Right kidney (tissue), 1 donor: ENCODE results near the gene PPP1R9B.
A peak's percentile ranks its signal among the peaks of the same experiment; 100 is the strongest.

Experiments used
- DNase-seq: peaks from one replicate; pipeline ENCODE4 v3.0.0-alpha.2; 2016

The PPP1R9B gene

DNA sequence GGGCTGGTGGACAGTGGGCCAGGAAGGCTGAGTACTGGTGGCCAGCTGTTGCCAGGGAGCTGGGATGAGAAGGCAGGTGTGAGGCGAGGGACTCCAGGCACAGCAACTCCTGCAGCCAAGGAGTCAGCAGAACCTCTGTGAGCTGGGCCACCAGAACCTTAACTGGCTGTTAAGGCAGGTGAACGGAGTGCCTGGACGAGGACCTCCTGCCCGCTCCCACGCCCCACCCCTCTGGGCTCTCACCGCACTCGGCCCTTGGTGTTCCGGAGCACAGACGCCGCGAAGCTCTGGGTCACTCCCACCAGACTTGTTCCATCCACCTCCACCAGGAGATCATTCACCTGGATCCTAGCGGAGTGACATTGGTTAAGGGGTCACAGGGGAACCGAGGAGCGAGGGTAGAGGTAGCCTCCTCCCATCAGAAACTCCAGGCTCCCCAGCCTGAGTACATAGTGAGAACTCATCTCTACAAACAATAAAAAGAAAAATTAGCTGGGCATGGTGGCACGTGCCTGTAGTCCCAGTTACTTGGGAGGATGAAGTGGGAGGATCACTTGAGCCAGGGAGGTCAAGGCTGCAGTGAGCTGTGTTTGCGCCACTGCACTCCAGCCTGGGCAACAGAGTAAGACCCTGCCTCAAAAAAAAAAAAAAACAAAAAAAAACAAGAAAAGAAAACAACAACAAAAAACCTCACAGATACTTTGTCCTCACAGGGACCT lies 9.3 kb downstream of the PPP1R9B start:
- no peak for DNase-seq

DNA sequence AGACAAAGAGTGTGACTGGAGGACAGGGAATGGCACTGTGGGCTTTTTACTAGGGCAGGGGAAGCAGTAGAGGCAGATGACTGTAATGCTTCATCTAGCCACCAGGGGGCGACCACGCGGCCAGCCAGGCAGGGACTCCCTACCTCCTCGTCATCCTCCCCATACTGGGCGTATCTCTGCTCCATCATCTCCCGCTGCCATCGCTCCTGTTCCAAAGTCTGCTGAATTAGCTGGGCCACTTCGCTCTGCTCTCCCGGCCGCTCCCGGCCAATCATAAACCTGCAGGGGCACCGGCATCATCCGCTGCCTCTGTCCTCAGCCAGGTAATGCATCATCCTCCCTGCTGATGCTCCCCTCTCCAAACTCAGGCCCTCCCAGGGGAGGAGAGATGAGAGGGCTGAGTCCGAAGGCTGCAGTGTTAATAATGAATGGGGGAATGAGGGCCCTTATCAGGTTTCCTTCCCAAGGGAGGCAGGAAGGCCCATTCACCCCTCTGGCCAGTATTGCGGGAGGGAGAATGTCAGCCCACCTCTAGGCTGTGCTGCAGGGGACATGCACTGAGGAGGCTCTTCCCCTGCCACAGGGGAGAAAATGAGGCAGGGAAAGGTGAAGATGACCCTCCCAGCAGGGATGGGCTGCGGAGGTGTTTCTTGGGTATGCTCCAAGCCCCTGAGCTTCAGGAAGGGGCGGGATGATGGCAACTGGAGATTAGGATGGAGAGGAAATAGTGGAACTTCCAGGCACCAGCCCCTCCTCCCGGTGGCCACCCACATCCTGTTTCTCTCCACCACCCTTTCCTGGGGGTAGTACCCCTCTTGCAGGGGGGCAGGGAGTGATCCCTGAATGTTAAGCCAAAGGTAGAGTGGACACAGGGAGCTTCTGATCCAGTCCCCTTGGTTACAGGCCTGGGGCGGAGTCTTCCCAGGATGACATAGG lies 10.3 kb downstream of the PPP1R9B start:
- DNase-seq: peak; percentile 52

DNA sequence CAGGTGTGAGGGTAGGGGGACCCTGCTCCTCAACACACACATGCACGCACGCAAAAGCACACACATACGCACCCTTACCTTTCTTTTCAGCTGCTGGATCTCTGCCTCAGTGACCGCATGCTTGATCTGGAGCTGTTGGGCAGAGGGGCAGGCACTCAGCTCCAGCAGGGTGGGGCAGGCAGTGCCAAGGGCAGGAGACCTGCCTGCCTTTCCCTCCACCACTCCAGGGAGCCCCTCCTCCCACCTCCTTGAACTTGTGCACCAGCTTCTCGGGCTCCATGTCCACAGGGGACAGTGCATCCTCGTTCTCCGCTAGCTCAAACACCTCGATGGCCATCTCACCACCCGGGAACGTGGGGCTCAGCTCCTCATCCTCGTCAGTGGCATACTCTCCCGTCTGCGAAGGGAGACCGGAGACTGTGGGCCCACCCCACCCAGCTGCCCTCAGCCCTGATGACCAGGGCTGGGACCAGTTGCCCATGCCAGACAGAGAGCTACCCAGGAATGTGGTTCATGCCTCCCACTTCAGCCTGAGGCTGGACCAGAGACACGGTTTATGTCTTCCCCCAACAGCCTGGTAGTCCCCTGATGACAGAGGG lies 11.2 kb downstream of the PPP1R9B start:
- DNase-seq: no peak

DNA sequence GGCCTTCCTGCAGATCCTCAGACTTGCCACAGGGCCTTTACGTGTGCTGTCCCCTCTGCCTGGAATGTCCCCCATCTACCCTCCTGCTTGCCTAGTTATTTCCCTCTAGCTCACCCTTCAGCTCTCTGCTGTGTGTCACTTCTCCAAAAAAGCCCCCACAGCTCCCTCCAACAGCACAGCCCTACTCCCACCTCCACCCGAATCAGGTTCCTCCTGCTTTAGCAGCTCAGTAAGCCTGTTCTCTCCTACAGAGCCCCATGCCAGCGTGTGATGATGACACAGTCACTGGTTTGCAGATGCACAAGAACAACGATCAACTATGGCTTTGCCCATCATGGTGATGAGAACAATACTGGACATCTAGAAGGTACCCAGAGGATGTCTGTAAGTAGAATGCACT lies 13.4 kb downstream of the PPP1R9B start:
- DNase-seq: no peak

DNA sequence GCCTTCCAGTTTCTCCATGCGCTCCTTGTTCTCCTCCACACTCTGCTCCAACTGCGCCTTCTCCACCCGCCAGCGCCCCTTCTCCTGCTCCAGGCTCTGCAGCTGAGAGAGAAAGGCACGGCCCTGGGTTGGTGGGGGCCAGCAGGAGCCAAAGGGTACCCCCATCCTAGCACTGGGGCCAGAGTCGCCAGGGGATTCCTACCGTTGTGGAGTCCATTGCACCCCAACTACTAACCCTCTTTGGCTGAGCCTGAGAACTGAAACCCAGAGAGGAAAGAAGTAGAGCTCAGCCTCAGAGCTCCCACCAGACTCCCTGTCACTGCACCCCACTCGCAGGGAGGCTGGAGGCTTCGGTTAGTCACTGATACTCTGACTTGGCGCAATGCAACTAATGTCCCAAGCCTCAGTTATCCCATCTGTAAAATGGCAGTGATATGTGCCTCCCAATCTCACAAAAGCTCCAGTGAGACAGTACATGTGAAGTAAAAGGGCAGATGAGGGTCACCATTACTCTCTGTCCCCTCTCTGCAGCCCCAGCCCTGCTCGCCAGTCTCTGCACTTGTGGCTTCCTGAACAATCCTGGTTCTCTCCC lies 14.3 kb downstream of the PPP1R9B start:
- DNase-seq: no peak

DNA sequence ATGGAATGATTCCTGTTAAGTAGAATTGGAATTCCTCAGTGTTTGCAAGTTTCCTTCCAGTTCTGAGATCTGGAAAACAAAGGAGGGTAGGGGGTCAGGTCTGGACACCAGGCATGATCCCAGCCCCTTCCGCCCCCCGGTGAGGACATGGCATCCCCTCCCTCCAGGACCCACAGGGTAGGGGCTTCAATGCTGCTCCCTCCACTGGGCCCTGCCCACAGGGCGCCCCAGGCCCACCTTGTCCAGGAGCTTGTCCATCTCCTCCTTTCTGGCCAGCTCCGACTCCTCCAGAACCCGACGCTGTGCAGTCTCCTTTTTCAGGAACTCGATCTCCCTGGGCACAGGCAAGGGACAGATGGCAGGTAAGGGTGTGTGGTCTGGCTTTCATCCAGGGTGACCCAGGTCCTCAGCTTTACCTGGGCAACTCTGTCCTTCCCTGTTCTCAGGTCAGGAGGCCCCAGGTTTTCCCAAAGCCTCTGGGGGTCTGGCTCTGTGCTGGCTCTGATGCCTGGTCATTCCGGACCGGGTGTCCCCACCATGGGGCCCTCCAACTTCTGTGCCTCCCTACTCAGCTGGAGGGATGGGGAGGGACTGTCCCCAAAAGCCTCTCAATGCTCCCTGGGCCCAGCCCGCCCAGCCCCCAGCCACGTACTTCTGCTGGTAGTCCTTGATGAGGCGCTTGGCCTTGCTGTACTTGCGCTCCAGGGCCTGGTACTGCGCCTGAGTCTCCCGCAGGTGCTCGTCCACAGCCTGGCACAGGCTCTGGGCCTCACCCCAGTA lies 15.0 kb downstream of the PPP1R9B start:
- DNase-seq: no peak

DNA sequence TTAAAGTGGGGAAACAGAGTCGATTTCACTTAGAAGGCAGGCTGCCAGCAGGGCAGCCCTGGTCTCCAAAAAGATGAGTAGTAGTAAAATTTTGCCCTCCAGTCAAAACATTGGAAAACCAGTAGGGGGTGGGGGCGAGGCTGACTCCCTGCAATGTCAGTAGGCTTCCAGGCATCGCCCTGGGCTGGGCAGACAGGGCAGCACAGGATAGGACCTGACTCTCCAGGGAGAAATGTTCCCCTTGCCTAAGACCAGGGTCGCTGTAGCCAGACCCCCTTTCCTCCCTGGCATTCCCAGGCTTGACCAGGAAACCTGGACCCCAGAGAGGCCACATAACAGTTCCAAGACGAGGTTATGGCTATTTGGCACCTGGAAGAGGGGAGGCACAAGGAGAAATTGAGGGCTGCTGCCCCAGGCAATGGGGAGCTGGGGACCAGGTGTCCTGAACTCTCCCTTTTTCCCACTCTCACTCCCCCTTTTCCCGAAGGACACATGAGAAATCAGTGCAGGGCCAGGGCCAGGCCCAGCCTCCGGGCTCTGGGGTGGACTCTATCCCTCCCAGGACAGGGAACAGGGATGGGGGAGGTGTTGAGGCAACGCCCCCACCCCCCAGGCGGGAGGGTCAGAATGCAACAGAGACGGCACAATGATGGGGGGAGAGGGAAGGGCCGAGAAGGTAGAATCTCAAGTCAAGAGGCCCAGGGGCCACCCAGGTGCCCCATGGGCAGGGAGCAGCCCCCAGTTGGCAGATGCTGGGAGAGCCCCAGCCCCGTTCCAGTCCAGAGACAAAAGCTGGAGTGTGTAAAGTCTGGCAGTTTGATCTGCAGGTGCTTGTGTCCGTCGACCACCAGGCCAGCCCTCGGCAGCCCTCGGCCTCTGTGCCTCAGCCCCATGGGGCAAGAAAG lies 16.0 kb downstream of the PPP1R9B start:
- DNase-seq: no peak

DNA sequence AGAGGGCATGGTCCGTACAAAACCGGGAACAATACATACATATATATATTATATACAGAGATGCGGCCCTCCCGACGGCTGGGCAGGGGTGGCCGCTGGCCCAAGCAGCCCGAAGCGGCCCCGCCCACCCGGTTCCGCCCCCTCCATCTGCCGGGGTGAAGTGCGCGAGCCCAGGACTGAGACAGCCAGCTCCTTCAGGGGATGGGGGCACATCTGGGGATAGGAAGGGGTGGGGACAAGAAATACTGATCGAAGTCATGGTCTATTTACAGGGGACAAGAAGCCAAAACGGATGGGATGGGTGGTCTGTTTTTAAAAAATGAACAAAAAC lies 16.7 kb downstream of the PPP1R9B start:
- no peak for DNase-seq

DNA sequence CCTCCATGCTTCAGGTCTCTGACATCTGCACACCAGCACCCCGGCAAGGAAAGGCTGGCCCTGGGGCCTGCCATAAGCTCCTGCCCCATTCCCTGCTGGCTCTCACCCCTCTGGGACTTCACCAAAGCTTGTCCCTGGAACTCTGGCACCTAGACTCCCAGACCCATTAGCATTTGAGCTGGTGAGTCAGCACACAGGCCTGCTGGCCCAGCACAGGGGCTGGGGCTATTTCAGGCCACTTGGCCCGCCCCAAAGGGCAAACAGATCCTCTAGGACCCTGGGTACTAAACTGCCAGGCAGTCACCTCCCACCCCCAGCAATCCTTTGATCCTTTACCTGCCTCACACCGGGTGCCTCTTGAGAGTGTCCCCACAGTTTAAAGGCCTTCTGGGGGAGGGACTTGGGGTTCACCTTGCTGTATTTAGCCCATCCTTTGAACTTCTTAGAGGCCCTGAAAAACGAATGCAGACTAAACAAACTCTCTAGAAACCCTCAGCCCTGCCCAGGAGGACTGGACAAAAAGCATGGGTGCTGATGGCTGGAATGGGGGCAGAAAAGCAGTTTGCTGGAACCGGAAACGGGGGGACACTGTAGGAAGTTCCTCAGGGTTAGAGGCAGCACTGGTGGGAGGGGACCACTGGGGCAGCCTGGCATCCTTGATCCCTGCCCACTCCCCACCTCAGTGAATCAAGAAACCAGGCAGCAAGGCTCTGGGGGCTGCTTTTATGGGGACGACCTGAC lies 17.3 kb downstream of the PPP1R9B start:
- no peak for DNase-seq

DNA sequence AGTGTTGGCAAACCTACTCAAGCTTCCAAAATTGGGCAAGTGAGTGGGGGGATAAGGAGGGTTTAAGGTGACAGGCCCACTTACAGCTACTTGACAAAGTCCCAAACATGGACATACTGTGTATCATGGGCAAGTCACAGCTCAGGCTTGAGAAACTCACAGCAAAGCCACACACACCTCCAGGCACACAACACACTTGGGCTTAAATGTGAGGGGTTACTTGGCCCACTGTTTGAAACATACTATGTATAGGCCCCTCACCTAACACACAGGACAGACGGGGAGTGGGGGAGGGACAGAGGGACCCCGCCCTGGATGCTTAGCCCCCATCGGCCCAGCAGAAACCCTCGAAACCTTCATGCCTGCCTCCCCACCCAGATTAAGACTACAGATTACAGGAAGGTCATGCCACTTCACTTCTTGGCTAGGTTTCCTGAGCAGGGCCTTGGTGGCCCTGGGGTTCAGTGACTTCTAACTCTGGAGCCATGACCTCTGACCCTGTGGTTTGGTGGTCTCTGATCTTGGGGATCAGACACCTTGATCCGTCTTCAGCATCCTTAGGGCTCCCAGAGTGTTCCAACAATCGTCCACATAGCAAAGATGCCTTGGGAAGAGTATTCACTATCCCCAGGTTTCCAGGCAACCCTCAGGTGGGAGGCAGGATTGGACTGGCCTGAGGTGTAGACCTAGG lies 18.2 kb downstream of the PPP1R9B start:
- no peak for DNase-seq

DNA sequence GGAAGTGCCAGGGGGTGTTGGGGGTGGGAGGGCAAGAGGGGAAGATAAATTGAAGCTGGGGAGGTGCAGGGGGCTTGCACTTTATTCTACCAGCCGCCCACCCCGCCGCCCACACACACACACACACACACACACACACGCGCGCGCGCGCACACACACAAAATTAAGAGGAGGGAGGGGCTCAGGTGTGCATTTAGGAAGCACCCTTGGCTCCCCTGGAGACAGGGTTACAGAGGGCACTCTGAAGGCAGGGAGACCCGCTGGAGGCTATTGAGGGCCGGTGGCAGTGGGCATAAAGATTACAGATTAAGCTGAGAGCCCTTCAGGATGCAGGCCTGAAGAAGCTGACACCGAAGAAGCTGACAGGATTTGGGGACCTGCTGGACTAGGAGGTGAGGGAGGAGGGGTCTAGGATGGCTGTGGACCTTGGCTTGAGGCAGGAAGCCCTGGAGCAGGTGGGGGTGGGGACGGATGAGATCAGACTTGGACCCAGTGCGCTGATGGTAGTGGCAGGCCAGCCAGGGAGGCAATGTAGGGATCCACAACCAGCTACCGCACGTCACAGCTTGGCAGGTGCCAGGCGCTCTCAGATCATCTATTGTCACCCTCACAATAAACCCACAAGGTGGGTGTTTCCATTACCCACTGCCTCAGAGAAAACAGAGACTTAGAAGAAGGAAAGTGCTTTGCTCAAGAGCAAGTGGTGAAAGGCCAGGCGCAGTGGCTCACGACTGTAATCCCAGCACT lies 19.7 kb downstream of the PPP1R9B start:
- DNase-seq: no peak

DNA sequence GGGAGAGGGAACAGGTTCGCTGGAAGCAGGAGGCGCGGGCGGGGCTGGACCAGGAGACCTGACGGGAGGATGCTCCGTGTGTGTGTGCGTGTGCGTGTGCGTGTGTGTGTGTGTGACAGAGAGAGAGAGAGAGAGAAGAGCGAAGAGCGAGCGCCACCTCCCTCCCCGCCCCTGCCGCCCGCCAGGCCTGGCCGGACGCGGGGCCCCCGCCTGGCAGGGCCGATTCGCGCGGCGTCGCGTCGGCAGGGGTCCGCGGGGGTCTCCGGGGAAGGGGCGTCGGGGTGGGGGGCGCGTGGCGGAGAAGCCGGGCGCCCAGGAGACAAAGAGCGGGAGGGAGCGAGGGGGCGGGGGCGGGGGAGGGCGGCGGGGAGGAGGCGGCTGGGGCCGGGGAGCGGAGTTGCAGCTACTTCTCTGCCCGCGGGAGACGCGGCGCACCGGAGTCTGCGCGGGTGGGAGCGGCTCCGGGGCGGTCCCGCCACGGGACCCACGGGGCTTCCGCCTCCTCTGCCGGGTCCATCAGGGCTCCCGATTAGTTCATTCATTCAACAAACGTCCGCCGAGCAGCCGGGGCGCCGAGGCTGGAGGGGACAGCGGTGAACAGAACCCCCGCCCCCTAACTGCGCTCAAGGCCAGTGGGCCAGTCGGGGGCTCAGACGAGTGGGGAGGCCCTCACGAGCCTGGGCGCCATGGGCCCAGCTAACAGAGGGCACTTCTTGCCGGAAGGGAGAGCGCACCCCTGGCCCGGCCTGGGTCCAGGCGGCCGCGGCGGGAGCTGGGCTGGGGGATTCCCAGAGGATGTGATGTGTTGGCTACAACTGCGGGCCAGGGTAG lies 20.5 kb downstream of the PPP1R9B start, which contains the start of gene SAMD14:
SAMD14 (minus strand) TSS at position 433 of the 831 bp plus-strand sequence. CDS start 5,201 bp downstream, outside the sequence.
- DNase-seq: peak; percentile 76

DNA sequence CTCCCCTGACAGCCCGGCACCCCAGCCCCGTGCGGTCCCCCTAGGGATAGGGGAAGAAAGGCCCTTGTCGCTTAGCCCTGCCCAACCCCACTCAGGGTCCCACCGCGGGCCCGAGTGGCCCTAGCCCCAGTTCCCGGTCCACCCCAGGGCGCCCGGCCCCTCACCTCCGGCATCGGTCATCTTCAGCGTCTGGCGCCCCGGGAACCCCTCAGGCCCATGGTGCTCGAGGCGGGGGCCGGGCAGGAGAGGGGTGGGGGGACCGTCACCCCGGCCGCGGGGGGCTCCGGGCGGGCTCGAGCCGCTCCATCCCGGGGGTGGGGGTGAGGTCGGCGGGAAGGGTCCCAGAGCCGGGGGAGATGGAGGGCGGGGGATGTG lies 21.1 kb downstream of the PPP1R9B start:
- DNase-seq: no peak

DNA sequence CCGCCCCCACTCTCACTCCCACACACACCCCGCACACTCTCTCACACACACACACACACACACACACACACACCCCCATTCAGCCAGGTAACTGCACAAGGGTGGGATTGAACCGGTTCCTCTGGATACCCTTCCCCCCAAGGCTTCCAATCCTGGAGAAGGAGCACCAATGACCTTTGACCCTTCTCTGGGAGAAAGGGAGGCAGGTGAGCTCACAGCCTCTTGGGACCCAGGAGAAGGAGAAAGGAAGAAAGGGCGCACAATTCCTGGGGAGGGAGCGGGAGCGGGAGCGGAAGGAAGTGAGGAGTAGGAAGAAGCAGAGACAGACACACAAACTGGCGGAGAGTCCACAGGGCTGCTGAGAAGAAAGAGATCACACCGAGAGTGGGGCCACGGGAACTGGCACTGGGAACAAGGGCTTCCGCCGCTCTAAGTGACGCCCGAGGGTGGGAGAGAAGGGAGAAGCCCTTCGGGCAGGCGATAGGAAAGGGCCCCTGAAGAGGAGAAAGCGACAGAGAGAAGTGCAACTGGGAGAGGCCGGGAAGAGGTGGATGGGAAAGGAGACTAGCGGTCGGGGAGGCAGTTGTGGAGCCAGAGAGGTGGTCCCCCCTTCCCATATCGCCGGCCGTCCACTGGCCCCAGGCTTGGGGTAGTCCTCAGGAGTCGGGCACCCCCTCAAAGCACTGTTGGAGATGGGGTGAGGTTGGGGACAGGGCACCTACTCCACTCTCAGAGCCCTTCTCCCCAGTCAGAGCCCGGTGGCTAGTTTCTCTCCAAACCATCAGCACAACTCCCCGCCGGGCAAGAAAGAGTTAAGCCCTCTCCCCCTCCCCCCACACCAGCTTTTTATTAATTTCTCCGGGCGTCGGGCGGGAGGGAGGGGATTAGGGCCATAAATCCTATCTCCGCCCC lies 21.8 kb downstream of the PPP1R9B start:
- peak; percentile 86 for DNase-seq

DNA sequence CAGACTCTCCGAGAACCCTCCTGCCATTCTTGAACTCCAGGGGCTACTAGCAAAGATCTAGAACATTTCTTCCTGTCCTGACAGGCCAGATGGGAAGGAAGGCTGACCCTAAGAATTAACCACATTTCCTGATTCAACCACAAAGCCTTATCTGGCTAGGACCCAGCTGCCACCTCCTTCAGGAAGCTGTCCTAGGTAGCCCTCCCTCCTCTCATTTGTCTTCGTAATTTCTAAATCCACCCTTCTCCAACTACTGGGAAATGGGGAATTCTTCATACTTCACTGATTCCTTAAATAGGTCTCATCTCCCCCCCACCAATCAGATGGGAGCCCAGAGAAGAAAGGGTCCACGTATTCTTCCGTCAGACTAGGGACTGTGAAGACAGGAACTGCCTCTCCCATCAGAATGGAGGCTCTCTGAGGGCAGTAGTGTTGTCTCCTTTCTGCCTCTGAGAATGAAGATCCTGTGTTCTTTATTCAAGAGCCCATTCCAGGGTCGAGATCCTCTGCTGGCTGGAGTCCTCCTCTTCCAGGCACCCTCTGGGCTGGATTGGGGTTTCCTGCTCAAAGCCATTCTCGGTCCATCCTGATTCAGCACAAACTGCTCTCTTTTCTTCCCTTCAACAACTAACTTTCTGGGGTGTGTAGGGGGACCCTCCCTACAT lies 22.6 kb downstream of the PPP1R9B start:
- DNase-seq: peak; percentile 35

DNA sequence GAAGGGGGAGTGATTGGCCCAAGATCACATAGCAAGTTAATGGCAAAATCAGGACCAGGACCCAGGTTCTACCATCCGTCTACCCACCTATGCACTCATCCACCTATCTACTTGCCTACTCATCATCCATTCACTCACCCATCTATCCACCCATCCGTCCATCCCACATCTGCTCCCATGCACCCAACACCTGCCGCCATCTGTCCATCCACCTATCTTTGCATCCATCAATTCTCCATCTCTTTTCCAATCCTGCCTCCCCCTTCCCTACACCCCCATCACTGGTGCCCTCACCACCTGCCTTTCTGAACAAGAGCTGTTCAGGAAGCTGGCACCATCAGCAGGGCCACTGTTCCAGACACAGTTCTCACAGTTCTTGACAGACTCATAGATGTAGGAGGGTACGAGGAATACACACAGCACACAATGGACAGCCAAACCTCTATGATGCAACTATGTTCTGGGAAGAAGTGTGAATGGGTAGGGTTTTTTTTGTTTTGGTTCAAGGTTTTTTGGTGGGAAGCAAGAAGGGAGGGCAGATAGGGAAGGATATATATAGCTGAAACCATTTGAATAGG lies 25.0 kb downstream of the PPP1R9B start:
- DNase-seq: no peak
